Caco-2 (cell line): Measurements from ENCODE around the gene ANAPC2. TPM values are rescaled to one million over a fixed set of nuclear protein-coding genes. Genes with fewer than 3 reads are reported as not detected.

ENCODE experiments used
- BruUV-seq: library from RNA; stranded (reverse); fragments of 400-500 nt; replicated peaks from 2 replicates; lab custom pipeline; 2021; lab: Mats Ljungman, UMichigan
- CTCF ChIA-PET: fragments of 300-600 bp; sonication (Branson Sonifier 250); formaldehyde crosslinking; loops from one replicate; lab custom pipeline; 2022; ENCODE audit warnings: antibody characterized with exemption; lab: Charles Lee
- POLR2A ChIA-PET: fragments of 300-600 bp; sonication (Branson Sonifier 250); formaldehyde crosslinking; loops from one replicate; lab custom pipeline; 2022; ENCODE audit warnings: antibody characterized with exemption; lab: Charles Lee
- DNase-seq, 2 experiments: peaks; one replicate each; pipeline versions ENCODE4 v3.0.0 to v3.0.0-alpha.2; 2020 to 2022
- H3K27me3 ChIP-seq: replicated peaks from 2 replicates; pipeline ENCODE4 v1.6.0; 2011; ENCODE audit warnings: low read length; ENCODE audit not compliant: control insufficient read depth, insufficient read depth
- H3K36me3 ChIP-seq: 2 replicates; pipeline ENCODE4 v1.5.1; 2011; ENCODE audit warnings: low read length; ENCODE audit not compliant: control insufficient read depth, insufficient read depth
- H3K4me1 ChIP-seq: fragments of 250-450 bp; sonication (Bioruptor Pico); 2 replicates; pipeline ENCODE4 v1.5.1; 2020; ENCODE audit warnings: mild to moderate bottlenecking
- H3K4me3 ChIP-seq: 2 replicates; pipeline ENCODE4 v1.5.1; 2011; ENCODE audit warnings: low read depth, mild to moderate bottlenecking, control low read depth, low read length
- H3K9me3 ChIP-seq: fragments of 250-450 bp; sonication (Bioruptor Pico); 2 replicates; pipeline ENCODE4 v1.5.1; 2020; ENCODE audit warnings: mild to moderate bottlenecking, moderate library complexity
- H3K27ac Mint-ChIP-seq: one replicate; pipeline ENCODE4 v1.8.0; 2022; ENCODE audit warnings: mixed read lengths; ENCODE audit not compliant: unreplicated experiment
- H3K27me3 Mint-ChIP-seq: one replicate; pipeline ENCODE4 v1.8.0; 2022; ENCODE audit warnings: mixed read lengths; ENCODE audit not compliant: insufficient read depth, unreplicated experiment
- H3K36me3 Mint-ChIP-seq: one replicate; pipeline ENCODE4 v1.8.0; 2022; ENCODE audit warnings: mild to moderate bottlenecking, mixed read lengths; ENCODE audit not compliant: insufficient read depth, unreplicated experiment
- H3K4me1 Mint-ChIP-seq: one replicate; pipeline ENCODE4 v1.8.0; 2022; ENCODE audit warnings: low read depth, mixed read lengths; ENCODE audit not compliant: unreplicated experiment
- H3K4me3 Mint-ChIP-seq: one replicate; pipeline ENCODE4 v1.8.0; 2022; ENCODE audit warnings: mild to moderate bottlenecking, moderate library complexity, mixed read lengths; ENCODE audit not compliant: unreplicated experiment
- H3K9me3 Mint-ChIP-seq: one replicate; pipeline ENCODE4 v1.8.0; 2022; ENCODE audit warnings: mixed read lengths; ENCODE audit not compliant: unreplicated experiment
- CTCF ChIP-seq, 2 experiments: fragments of 200-600 bp in 1 of 2; IDR thresholded peaks; 1 replicate in 1 of 2; 2 replicates in 1 of 2; pipeline versions ENCODE4 v1.5.1 to v1.8.0; 2011 to 2022; ENCODE audit warnings: antibody characterized with exemption in 1 of 2, control low read depth in 1 of 2, inconsistent platforms in 1 of 2, low read depth in 1 of 2, low read length in 1 of 2, mild to moderate bottlenecking in 1 of 2, moderate library complexity in 1 of 2; ENCODE audit not compliant: insufficient read depth in 1 of 2, severe bottlenecking in 1 of 2, unreplicated experiment in 1 of 2
- intact Hi-C: fragments of 100-400 bp; cut with micrococcal nuclease; formaldehyde crosslinking; loops from one replicate; pipeline ENCODE4 v1.10.0; 2022; ENCODE audit not compliant: unreplicated experiment
- total RNA-seq: library from RNA; stranded (reverse); gene quantifications from 2 replicates; pipeline ENCODE4 v1.2.3, GENCODE V29; 2022

Gene ANAPC2
- total RNA-seq, 1 experiment from 2014 or later = 67.5 TPM

- no TSS peak for BruUV-seq
- CTCF ChIA-PET = interaction anchor here (0.6 kb wide), 1 partner anchor 29 kb away, joined by 5 read pairs; no protein-coding TSS in a partner anchor
These were observed 7.9 kb downstream of the ANAPC2 start for GRCh38 chr9:137180491-137180890.

GRCh38 chr9:137179761-137180160 lies 8.6 kb downstream of the ANAPC2 start:
- DNase-seq = no peak
- no peak overlapping the region for H3K4me3 Mint-ChIP-seq
- no peaks in the 10 kb centered on the region for H3K27me3 Mint-ChIP-seq
- Histone ChIP-seq H3K27me3 (no peaks in the 10 kb centered on the region), H3K4me1 (0 out of 2 replicates have a peak, but pooled peaks cover 3% of the 10 kb centered on the region), H3K9me3 (no peaks in the 10 kb centered on the region), H3K36me3 (peaks cover 1% of the 10 kb centered on the region; the same call in 1 of the 2 replicates), H3K4me3 (no peak overlapping the region)
- H3K27ac Mint-ChIP-seq = no peak overlapping the region
- peaks cover 47% of the 10 kb centered on the region for H3K36me3 Mint-ChIP-seq
- no TSS peak for BruUV-seq
- no peaks in the 10 kb centered on the region for H3K9me3 Mint-ChIP-seq
- no peaks in the 10 kb centered on the region for H3K4me1 Mint-ChIP-seq
- intact Hi-C loops = no loop called here
- CTCF ChIA-PET = no interaction called here
- POLR2A ChIA-PET = no interaction called here
- TF ChIP-seq CTCF (IDR thresholded peaks at IDR 0.05; ENCODE audit: insufficient read depth in 1 of 2, low read depth in 1 of 2, low read length in 1 of 2, severe bottlenecking in 1 of 2, unreplicated experiment in 1 of 2) = no peak

More at GRCh38 chr9:137180491-137180890, 7.9 kb downstream of the ANAPC2 start:
- no peak overlapping the region for H3K4me3 Mint-ChIP-seq
- Histone ChIP-seq H3K4me1 (no peaks in the 10 kb centered on the region), H3K9me3 (no peaks in the 10 kb centered on the region), H3K4me3 (no peak overlapping the region), H3K36me3 (peaks cover 1% of the 10 kb centered on the region), H3K27me3 (no peaks in the 10 kb centered on the region)
- no peak for DNase-seq
- POLR2A ChIA-PET = no interaction called here
- H3K36me3 Mint-ChIP-seq = peaks cover 42% of the 10 kb centered on the region
- no peaks in the 10 kb centered on the region for H3K9me3 Mint-ChIP-seq
- no peak overlapping the region for H3K27ac Mint-ChIP-seq
- intact Hi-C loops = no loop called here
- TF ChIP-seq CTCF (IDR thresholded peaks at IDR 0.05; ENCODE audit: insufficient read depth in 1 of 2, low read depth in 1 of 2, low read length in 1 of 2, severe bottlenecking in 1 of 2, unreplicated experiment in 1 of 2) = no peak
- no peaks in the 10 kb centered on the region for H3K4me1 Mint-ChIP-seq
- no peaks in the 10 kb centered on the region for H3K27me3 Mint-ChIP-seq

GRCh38 chr9:137178939-137179630 lies 9.3 kb downstream of the ANAPC2 start:
- Mint-ChIP-seq H3K27ac (no peak overlapping the region), H3K27me3 (no peaks in the 10 kb centered on the region), H3K4me3 (no peak overlapping the region), H3K4me1 (no peaks in the 10 kb centered on the region), H3K9me3 (no peaks in the 10 kb centered on the region), H3K36me3 (peaks cover 47% of the 10 kb centered on the region)
- ChIA-PET POLR2A (no interaction called here), CTCF (interaction anchor here (0.6 kb wide), 2 partner anchors 11 to 133 kb away, joined by 3 to 4 read pairs; no protein-coding TSS in a partner anchor)
- intact Hi-C loops = no loop called here
- Histone ChIP-seq H3K36me3 (peaks cover 1% of the 10 kb centered on the region; the same call in 1 of the 2 replicates), H3K4me1 (0 out of 2 replicates have a peak, but pooled peaks cover 3% of the 10 kb centered on the region), H3K4me3 (no peak overlapping the region), H3K9me3 (no peaks in the 10 kb centered on the region), H3K27me3 (no peaks in the 10 kb centered on the region)
- no TSS peak for BruUV-seq
- no peak for TF ChIP-seq CTCF (IDR thresholded peaks at IDR 0.05; ENCODE audit: insufficient read depth in 1 of 2, low read depth in 1 of 2, low read length in 1 of 2, severe bottlenecking in 1 of 2, unreplicated experiment in 1 of 2)
- DNase-seq = no peak
